HepG2 (cell line): ENCODE data around the gene TTC39B. TPM values are rescaled to one million over a fixed set of nuclear protein-coding genes. Genes with fewer than 3 reads are reported as not detected.

ENCODE experiments used
- AFF4 ChIP-seq: sonication (generic); formaldehyde crosslinking; IDR thresholded peaks from 2 replicates; pipeline ENCODE4 v1.4.0; 2020; ENCODE audit warnings: missing genetic modification reagents
- FOXO1 ChIP-seq: sonication (generic); formaldehyde crosslinking; IDR thresholded peaks from 2 replicates; pipeline ENCODE4 v1.4.0; 2020; ENCODE audit warnings: missing genetic modification reagents
- GATAD2A ChIP-seq: IDR thresholded peaks from 2 replicates; pipeline ENCODE4 v1.6.1; 2016
- HOXA3 ChIP-seq: sonication (generic); formaldehyde crosslinking; IDR thresholded peaks from 2 replicates; pipeline ENCODE4 v1.5.0; 2020; ENCODE audit warnings: missing genetic modification reagents
- IRF1 ChIP-seq: sonication (generic); formaldehyde crosslinking; IDR thresholded peaks from 2 replicates; pipeline ENCODE4 v1.4.0; 2020; ENCODE audit warnings: low read depth, mild to moderate bottlenecking, missing genetic modification reagents
- KDM1A ChIP-seq: IDR thresholded peaks from 2 replicates; pipeline ENCODE4 v1.6.1; 2016; ENCODE audit warnings: missing compliant biosample characterization
- KDM5A ChIP-seq: fragments of 200-600 bp; sonication (generic); IDR thresholded peaks from 2 replicates; pipeline ENCODE4 v1.7.0; 2018; ENCODE audit warnings: antibody characterized with exemption, mild to moderate bottlenecking, low read length, borderline replicate concordance
- MEIS1 ChIP-seq: sonication (generic); formaldehyde crosslinking; IDR thresholded peaks from 2 replicates; pipeline ENCODE4 v1.9.0; 2021; ENCODE audit warnings: mild to moderate bottlenecking, missing genetic modification reagents, moderate library complexity, borderline replicate concordance
- RCOR2 ChIP-seq: IDR thresholded peaks from 2 replicates; pipeline ENCODE4 v1.6.1; 2016; ENCODE audit warnings: missing biosample characterization, missing genetic modification reagents
- RXRB ChIP-seq: IDR thresholded peaks from 2 replicates; pipeline ENCODE4 v1.6.1; 2016; ENCODE audit warnings: borderline replicate concordance, missing genetic modification reagents, missing compliant biosample characterization
- SMAD3 ChIP-seq: sonication (generic); formaldehyde crosslinking; IDR thresholded peaks from 2 replicates; pipeline ENCODE4 v1.4.0; 2020; ENCODE audit warnings: missing genetic modification reagents
- SMC3 ChIP-seq: IDR thresholded peaks from 2 replicates; pipeline ENCODE4 v1.6.1; 2011; ENCODE audit warnings: low read length, improper control_type of control experiment
- SOX13 ChIP-seq, 3 experiments: fragments of 450-650 bp in 1 of 3; sonication (generic) in 1 of 3; formaldehyde crosslinking in 1 of 3; IDR thresholded peaks in 2 of 3; conservative IDR thresholded peaks in 1 of 3; 2 replicates each; pipeline versions ENCODE4 v1.5.0 to v1.6.1; 2016 to 2020; ENCODE audit warnings: antibody characterized with exemption in 1 of 3, mild to moderate bottlenecking in 1 of 3, missing compliant biosample characterization in 1 of 3, missing genetic modification reagents in 1 of 3, moderate library complexity in 1 of 3
- SP5 ChIP-seq: IDR thresholded peaks from 2 replicates; pipeline ENCODE4 v1.6.1; 2016; ENCODE audit warnings: low read depth, borderline replicate concordance
- ZBTB7B ChIP-seq: sonication (generic); formaldehyde crosslinking; IDR thresholded peaks from 2 replicates; pipeline ENCODE4 v1.4.0; 2020; ENCODE audit warnings: missing genetic modification reagents
- ZFAT ChIP-seq: sonication (generic); formaldehyde crosslinking; conservative IDR thresholded peaks from 2 replicates; pipeline ENCODE4 v1.8.1; 2023; ENCODE audit warnings: missing genetic modification reagents, inconsistent platforms
- ZNF207 ChIP-seq: fragments of 450-650 bp; IDR thresholded peaks from 2 replicates; pipeline ENCODE4 v1.6.1; 2016; ENCODE audit warnings: antibody characterized with exemption, borderline replicate concordance
- ZNF7 ChIP-seq: IDR thresholded peaks from 2 replicates; pipeline ENCODE4 v1.6.1; 2016; ENCODE audit warnings: missing biosample characterization, missing genetic modification reagents
- ZNF777 ChIP-seq: sonication (generic); formaldehyde crosslinking; IDR thresholded peaks from 2 replicates; pipeline ENCODE4 v1.4.0; 2020; ENCODE audit warnings: missing genetic modification reagents
- polyA plus RNA-seq, 8 experiments: library from polyadenylated mRNA; depleted of rRNA in 3 of 8; stranded (reverse) in 7 of 8; unstranded in 1 of 8; fragments of >200 nt; fragmentation: Illumina TruSeq in 4 of 8; extraction: Trizol in 4 of 8; gene quantifications; 2 replicates each; pipeline versions ENCODE4 v1.2.1 to v1.2.3, GENCODE V29; 2011 to 2016; ENCODE audit warnings: low read depth in 4 of 8, missing spikeins in 1 of 8, mixed read lengths in 1 of 8; ENCODE audit not compliant: insufficient read depth in 1 of 8
- total RNA-seq, 5 experiments: library from RNA; depleted of rRNA; stranded (reverse); fragments of >200 nt; fragmentation: Illumina TruSeq; extraction: Trizol; gene quantifications; 2 replicates each; pipeline ENCODE4 v1.2.3, GENCODE V29; 2016; ENCODE audit warnings: low read depth in 1 of 5
- TF ChIP-seq, protein P1 (sequence below): IDR thresholded peaks from 2 replicates; pipeline ENCODE4 v1.6.1; 2016; ENCODE audit warnings: missing genetic modification reagents, missing compliant biosample characterization
- TF ChIP-seq, protein P2 (sequence below): sonication (generic); formaldehyde crosslinking; IDR thresholded peaks from 2 replicates; pipeline ENCODE4 v1.9.0; 2021; ENCODE audit warnings: missing genetic modification reagents, mild to moderate bottlenecking, borderline replicate concordance
- TF ChIP-seq, protein P3 (sequence below): IDR thresholded peaks from 2 replicates; pipeline ENCODE4 v1.6.1; 2016; ENCODE audit warnings: missing compliant biosample characterization, missing genetic modification reagents, borderline replicate concordance

TTC39B gene
- total and polyA plus RNA-seq, 2 of the 13 experiments (the other 11 are each of a cell fraction or from before 2014, with no cell fraction given): 14.3 to 19.4 TPM

DNA sequence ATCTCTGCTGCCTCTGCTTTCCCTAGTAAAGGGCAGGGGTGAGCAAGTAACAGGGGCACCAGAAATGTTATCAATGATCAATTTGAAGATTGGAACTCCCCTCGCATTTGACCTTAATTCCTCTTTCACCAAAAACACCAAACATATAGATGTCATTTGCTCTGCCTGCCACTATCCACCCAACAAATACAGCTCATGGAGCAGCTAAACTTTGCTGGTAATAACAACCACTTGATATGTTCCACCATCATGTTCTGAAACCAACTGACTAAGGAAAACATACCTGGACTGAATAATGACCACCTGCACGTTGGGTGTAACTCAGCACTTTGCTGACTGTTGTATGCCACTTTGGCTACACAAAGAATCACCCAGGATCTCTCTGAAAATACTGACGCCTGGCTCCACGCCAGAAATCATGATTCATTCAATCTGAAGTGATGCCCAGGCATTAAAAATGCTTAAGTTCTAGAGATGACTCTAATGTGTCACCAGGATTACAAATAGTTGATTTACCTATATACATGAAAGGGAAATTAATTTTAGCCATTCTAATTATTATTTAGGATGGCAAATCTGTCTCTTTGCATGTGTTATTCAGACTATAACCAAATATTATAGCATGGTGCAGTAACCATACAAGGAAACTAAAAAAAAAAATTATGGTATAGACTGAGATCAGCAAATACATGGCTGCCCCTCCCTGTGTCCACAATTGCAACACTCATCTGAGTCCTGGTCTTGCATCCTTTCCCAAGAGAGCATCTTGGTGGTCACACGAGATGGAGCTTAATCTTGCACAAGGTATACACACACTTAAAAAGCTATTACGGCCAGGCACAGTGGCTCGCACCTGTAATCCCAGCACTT is 43.1 kb upstream of the TTC39B start (continued):
- 0 out of 2 replicates have a peak, but pooled peaks have one; percentile 32 for TF ChIP-seq HOXA3 (CRISPR knock-in tag)
- no peak for TF ChIP-seq ZNF7
- TF ChIP-seq MEIS1 (CRISPR knock-in tag): no peak
- TF ChIP-seq, protein P1, sequence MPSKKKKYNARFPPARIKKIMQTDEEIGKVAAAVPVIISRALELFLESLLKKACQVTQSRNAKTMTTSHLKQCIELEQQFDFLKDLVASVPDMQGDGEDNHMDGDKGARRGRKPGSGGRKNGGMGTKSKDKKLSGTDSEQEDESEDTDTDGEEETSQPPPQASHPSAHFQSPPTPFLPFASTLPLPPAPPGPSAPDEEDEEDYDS (CRISPR knock-in tag): no peak
- no peak for TF ChIP-seq AFF4 (CRISPR knock-in tag)
- TF ChIP-seq, protein P2, sequence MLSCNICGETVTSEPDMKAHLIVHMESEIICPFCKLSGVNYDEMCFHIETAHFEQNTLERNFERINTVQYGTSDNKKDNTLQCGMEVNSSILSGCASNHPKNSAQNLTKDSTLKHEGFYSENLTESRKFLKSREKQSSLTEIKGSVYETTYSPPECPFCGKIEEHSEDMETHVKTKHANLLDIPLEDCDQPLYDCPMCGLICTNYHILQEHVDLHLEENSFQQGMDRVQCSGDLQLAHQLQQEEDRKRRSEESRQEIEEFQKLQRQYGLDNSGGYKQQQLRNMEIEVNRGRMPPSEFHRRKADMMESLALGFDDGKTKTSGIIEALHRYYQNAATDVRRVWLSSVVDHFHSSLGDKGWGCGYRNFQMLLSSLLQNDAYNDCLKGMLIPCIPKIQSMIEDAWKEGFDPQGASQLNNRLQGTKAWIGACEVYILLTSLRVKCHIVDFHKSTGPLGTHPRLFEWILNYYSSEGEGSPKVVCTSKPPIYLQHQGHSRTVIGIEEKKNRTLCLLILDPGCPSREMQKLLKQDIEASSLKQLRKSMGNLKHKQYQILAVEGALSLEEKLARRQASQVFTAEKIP (CRISPR knock-in tag): no peak
- TF ChIP-seq GATAD2A (CRISPR knock-in tag): peak; percentile 77
- no peak for TF ChIP-seq ZNF777
- TF ChIP-seq ZBTB7B (CRISPR knock-in tag): no peak
- peak; percentile 34; the same call in 1 of the 2 replicates for TF ChIP-seq FOXO1 (CRISPR knock-in tag)
- TF ChIP-seq IRF1 (CRISPR knock-in tag): no peak
- TF ChIP-seq SP5: peak; percentile 98
- TF ChIP-seq KDM1A: peak; percentile 84; the same call in 1 of the 2 replicates
- peak; percentile 70 for TF ChIP-seq RCOR2
- TF ChIP-seq RXRB: peak; percentile 31; the same call in 1 of the 2 replicates
- TF ChIP-seq, protein P3, sequence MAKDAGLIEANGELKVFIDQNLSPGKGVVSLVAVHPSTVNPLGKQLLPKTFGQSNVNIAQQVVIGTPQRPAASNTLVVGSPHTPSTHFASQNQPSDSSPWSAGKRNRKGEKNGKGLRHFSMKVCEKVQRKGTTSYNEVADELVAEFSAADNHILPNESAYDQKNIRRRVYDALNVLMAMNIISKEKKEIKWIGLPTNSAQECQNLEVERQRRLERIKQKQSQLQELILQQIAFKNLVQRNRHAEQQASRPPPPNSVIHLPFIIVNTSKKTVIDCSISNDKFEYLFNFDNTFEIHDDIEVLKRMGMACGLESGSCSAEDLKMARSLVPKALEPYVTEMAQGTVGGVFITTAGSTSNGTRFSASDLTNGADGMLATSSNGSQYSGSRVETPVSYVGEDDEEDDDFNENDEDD (CRISPR knock-in tag): no peak
- TF ChIP-seq KDM5A: no peak
- TF ChIP-seq ZFAT (CRISPR knock-in tag): no peak
- peak; percentile 37; the same call in 1 of the 2 replicates for TF ChIP-seq SOX13 (IDR thresholded peaks at IDR 0.05)
- TF ChIP-seq SOX13 (CRISPR knock-in tag; conservative IDR thresholded peaks at IDR 0.05 in 1 of 2, IDR thresholded peaks at IDR 0.05 in 1 of 2): peak in 1 of 2 experiments; percentile 85; a peak in 2 of 4 replicates
- TF ChIP-seq SMAD3: no peak
- no peak for TF ChIP-seq SMC3
- no peak for TF ChIP-seq ZNF207
